Ovary (tissue), 9 donors: ENCODE results near the gene PRC1. TPM values are rescaled to one million over a fixed set of nuclear protein-coding genes. Genes with fewer than 3 reads are reported as not detected.

Source experiments
- DNase-seq, 5 donors: peaks; one replicate each; pipeline ENCODE4 v3.0.0-alpha.2; 2019 to 2020
- H3K27ac ChIP-seq, 2 donors: fragments of 200-600 bp; one replicate each; pipeline versions ENCODE4 v1.5.1 to v1.8.0; 2019 to 2022
- H3K27me3 ChIP-seq: fragments of 200-600 bp; one replicate; pipeline ENCODE4 v1.8.0; 2022
- H3K36me3 ChIP-seq: fragments of 200-600 bp; sonication (generic); one replicate; pipeline ENCODE4 v1.5.1; 2019
- H3K4me1 ChIP-seq: one replicate; pipeline ENCODE4 v1.8.1; 2013; ENCODE audit warnings: mild to moderate bottlenecking, moderate library complexity; ENCODE audit not compliant: insufficient read depth
- H3K4me3 ChIP-seq: fragments of 200-600 bp; sonication (generic); one replicate; pipeline ENCODE4 v1.5.1; 2017
- H3K9me3 ChIP-seq, 2 donors: fragments of 200-600 bp in 1 of 2; sonication (generic) in 1 of 2; one replicate each; pipeline versions ENCODE4 v1.5.1 to v1.8.1; 2013 to 2019; ENCODE audit warnings: mild to moderate bottlenecking in 1 of 2, moderate library complexity in 1 of 2
- CTCF ChIP-seq, 3 donors: fragments of 450-650 bp in 2 of 3; fragments of 200-600 bp in 1 of 3; IDR thresholded peaks; one replicate each; pipeline versions ENCODE4 v1.5.1 to v1.8.0; 2016 to 2022; ENCODE audit warnings: antibody characterized with exemption in 3 of 3, mild to moderate bottlenecking in 1 of 3
- EP300 ChIP-seq: sonication (generic); formaldehyde crosslinking; IDR thresholded peaks from one replicate; pipeline ENCODE4 v1.6.1; 2017; ENCODE audit warnings: antibody characterized with exemption
- POLR2A ChIP-seq: fragments of 450-650 bp; IDR thresholded peaks from one replicate; pipeline ENCODE4 v1.6.1; 2017; ENCODE audit warnings: antibody characterized with exemption, mild to moderate bottlenecking, moderate library complexity
- WGBS, 3 donors: extraction: QIAGEN DNeasy Blood & Tissue Kit in 1 of 3; methylation state at CpG; one replicate each; pipeline versions ENCODE4 v1.1.5 to v1.1.7; 2013 to 2017; 5-methylcytosine and 5-hydroxymethylcytosine counted together
- intact Hi-C, 4 donors: fragments of 100-400 bp; cut with DNase I; formaldehyde crosslinking; loops; one replicate each; pipeline versions ENCODE4 v1.11.0 to v1.15.1; 2022 to 2023
- polyA plus RNA-seq, 2 donors: library from polyadenylated mRNA; stranded (reverse); fragments of 200-250 nt in 1 of 2; fragments of 350-450 nt in 1 of 2; fragmentation: Illumina TruSeq in 1 of 2; extraction: RNeasy Lipid Tissue Mini Kit (QIAGEN cat#74804) in 1 of 2; gene quantifications; one replicate each; pipeline ENCODE4 v1.2.3, GENCODE V29; 2013 to 2014
- total RNA-seq, 7 donors: library from RNA; depleted of rRNA in 2 of 7; stranded (reverse); fragments of >200 nt in 2 of 7; fragmentation: NEBNext Ultra II Directional in 3 of 7; extraction: Animal tissue kit (Norgen Biotek cat#: 25700) in 3 of 7; gene quantifications; one replicate each; pipeline versions ENCODE4 v1.1.0 to v1.2.4, GENCODE V29; 2016 to 2023
- donor health status: DM: no; HTN: no; CAD: no; lungs with moderate emphysema.
- donor health status: DM: no; HTN: no; CAD: no.
- donor health status: Bipolar disorder and iron deficiency.
- donor health status: DM: yes; HTN: yes; CAD: no.
- donor health status: DM: no; HTN: no; CAD: no.
- donor health status: DM: yes; HTN: yes; CAD: no.

The PRC1 gene
- total and polyA plus RNA-seq, 9 donors = 5.7 to 13.2 (median 6.8) TPM

GRCh38 chr15:90946941-90947576 lies 47.3 kb downstream of the PRC1 start:
- no peak for DNase-seq
- H3K4me3 ChIP-seq = no peak overlapping the region
- H3K4me1 ChIP-seq = no peaks in the 10 kb centered on the region
- H3K9me3 ChIP-seq = no peaks in the 10 kb centered on the region
- intact Hi-C loops = no loop called here
- H3K27me3 ChIP-seq = no peaks in the 10 kb centered on the region
- WGBS, 3 donors = 78 to 85% (median 83%) methylated on average over 8 of the region's 8 CpGs
- H3K36me3 ChIP-seq = peaks cover 2% of the 10 kb centered on the region
- no peak for TF ChIP-seq EP300
- TF ChIP-seq CTCF (IDR thresholded peaks at IDR 0.05) = no peak
- no peak for TF ChIP-seq POLR2A
- no peak overlapping the region for H3K27ac ChIP-seq

GRCh38 chr15:90946538-90946937 lies 47.8 kb downstream of the PRC1 start:
- H3K36me3 ChIP-seq = peaks cover 2% of the 10 kb centered on the region
- no peaks in the 10 kb centered on the region for H3K27me3 ChIP-seq
- no peak overlapping the region for H3K4me3 ChIP-seq
- TF ChIP-seq CTCF (IDR thresholded peaks at IDR 0.05) = no peak
- no peak for TF ChIP-seq POLR2A
- no peak for TF ChIP-seq EP300
- H3K27ac ChIP-seq = no peak overlapping the region
- no peaks in the 10 kb centered on the region for H3K4me1 ChIP-seq
- WGBS, 3 donors = 87 to 90% (median 87%) methylated on average over 16 of the region's 16 CpGs
- H3K9me3 ChIP-seq = no peaks in the 10 kb centered on the region
- no peak for DNase-seq
- intact Hi-C loops = no loop called here

- Histone ChIP-seq H3K9me3 (no peaks in the 10 kb centered on the region), H3K27ac (no peak overlapping the region), H3K4me3 (no peak overlapping the region), H3K27me3 (no peaks in the 10 kb centered on the region), H3K4me1 (no peaks in the 10 kb centered on the region), H3K36me3 (peaks cover 2% of the 10 kb centered on the region)
- 92 to 94% (median 93%) methylated on average over 7 of the region's 7 CpGs for WGBS, 3 donors
- intact Hi-C loops = no loop called here
- no peak for DNase-seq
- no peak for TF ChIP-seq POLR2A
- TF ChIP-seq CTCF (IDR thresholded peaks at IDR 0.05) = no peak
- TF ChIP-seq EP300 = no peak
Measured at GRCh38 chr15:90945091-90945490, 49.2 kb downstream of the PRC1 start.

GRCh38 chr15:90942354-90943120 lies 51.8 kb downstream of the PRC1 start:
- intact Hi-C loops = no loop called here
- no peaks in the 10 kb centered on the region for H3K9me3 ChIP-seq
- no peak for DNase-seq
- no peaks in the 10 kb centered on the region for H3K27me3 ChIP-seq
- H3K4me1 ChIP-seq = no peaks in the 10 kb centered on the region
- no peak overlapping the region for H3K4me3 ChIP-seq
- no peak for TF ChIP-seq POLR2A
- no peak for TF ChIP-seq CTCF (IDR thresholded peaks at IDR 0.05)
- no peak for TF ChIP-seq EP300
- no peak overlapping the region for H3K27ac ChIP-seq
- peaks cover 2% of the 10 kb centered on the region for H3K36me3 ChIP-seq
- 83 to 94% (median 87%) methylated on average over 12 of the region's 12 CpGs for WGBS, 3 donors
